GM12878 (cell line): ENCODE results near the gene ZG16B. TPM values are rescaled to one million over a fixed set of nuclear protein-coding genes. Genes with fewer than 3 reads are reported as not detected.

ENCODE experiments used
- ATAC-seq: fragments of 200-7000 bp; cut with Tn5 transposase; 3 replicates; pipeline ENCODE4 v1.9.1; 2020; ENCODE audit warnings: mild to moderate bottlenecking, moderate library complexity
- BruUV-seq: library from RNA; stranded (reverse); fragments of 400-500 nt; replicated peaks from 2 replicates; lab custom pipeline; 2021; lab: Mats Ljungman, UMichigan
- CTCF ChIA-PET: fragments of 300-600 bp; sonication (Branson Sonifier 250); formaldehyde crosslinking; extraction: SDS; loops from one replicate; lab custom pipeline; 2021; ENCODE audit warnings: inconsistent platforms; lab: Yijun Ruan, JAX
- POLR2A ChIA-PET: fragments of 350-600 bp; formaldehyde crosslinking; extraction: SDS; loops from one replicate; lab custom pipeline; 2021; ENCODE audit warnings: inconsistent platforms; lab: Charles Lee
- RAD21 ChIA-PET: fragments of 300-600 bp; sonication (Branson Sonifier 250); formaldehyde crosslinking; loops from one replicate; lab custom pipeline; 2023; ENCODE audit warnings: antibody characterized with exemption; ENCODE audit not compliant: unreplicated experiment; lab: Charles Lee
- SMC1A ChIA-PET: fragments of 300-600 bp; sonication (Branson Sonifier 250); formaldehyde crosslinking; loops from one replicate; lab custom pipeline; 2023; ENCODE audit not compliant: unreplicated experiment, uncharacterized antibody; lab: Charles Lee
- DNase-seq: peaks from one replicate; pipeline ENCODE4 v3.0.0-alpha.2; 2011; ENCODE audit warnings: low read depth, low spot score
- FAIRE-seq: peaks from 3 replicates; lab custom pipeline; 2011; peaks lifted over from hg19 to GRCh38; lab: Jason Lieb, UNC
- H2AFZ ChIP-seq: 2 replicates; pipeline ENCODE4 v1.6.0; 2011; ENCODE audit warnings: low read depth, low read length, control low read depth; ENCODE audit not compliant: control insufficient read depth
- H3K27ac ChIP-seq: 2 replicates; pipeline ENCODE4 v1.5.1; 2011; ENCODE audit warnings: control low read depth; ENCODE audit not compliant: control insufficient read depth, insufficient read depth
- H3K27me3 ChIP-seq, 2 experiments: replicated peaks in 1 of 2; 2 replicates each; pipeline versions ENCODE4 v1.6.0 to v1.6.1; 2011; ENCODE audit warnings: low read length in 1 of 2; ENCODE audit not compliant: control insufficient read depth in 2 of 2, insufficient read depth in 2 of 2
- H3K36me3 ChIP-seq, 2 experiments: 2 replicates each; pipeline ENCODE4 v1.5.1; 2011; ENCODE audit warnings: low read length in 1 of 2; ENCODE audit not compliant: control insufficient read depth in 2 of 2, insufficient read depth in 2 of 2
- H3K4me1 ChIP-seq: 2 replicates; pipeline ENCODE4 v1.6.1; 2011; ENCODE audit warnings: mild to moderate bottlenecking, low read length, moderate library complexity, mixed read lengths; ENCODE audit not compliant: control insufficient read depth, insufficient read depth
- H3K4me2 ChIP-seq: 2 replicates; pipeline ENCODE4 v1.6.0; 2011; ENCODE audit warnings: control low read depth; ENCODE audit not compliant: control insufficient read depth, insufficient read depth
- H3K4me3 ChIP-seq: fragments of 200-600 bp; sonication (generic); 2 replicates; pipeline ENCODE4 v1.5.1; 2016
- H3K79me2 ChIP-seq: 2 replicates; pipeline ENCODE4 v1.6.0; 2011; ENCODE audit warnings: low read length; ENCODE audit not compliant: control insufficient read depth, insufficient read depth
- H3K9ac ChIP-seq: 2 replicates; pipeline ENCODE4 v1.8.0; 2011; ENCODE audit warnings: low read length, control low read depth, mixed read lengths; ENCODE audit not compliant: control insufficient read depth, insufficient read depth
- H3K9me3 ChIP-seq: replicated peaks from 3 replicates; pipeline ENCODE4 v1.5.1; 2011; ENCODE audit warnings: mild to moderate bottlenecking, low read length; ENCODE audit not compliant: control insufficient read depth, insufficient read depth
- H4K20me1 ChIP-seq: 2 replicates; pipeline ENCODE4 v1.6.0; 2011; ENCODE audit not compliant: control insufficient read depth, insufficient read depth
- BCLAF1 ChIP-seq: fragments of 450-650 bp; IDR thresholded peaks from 2 replicates; pipeline ENCODE4 v1.6.1; 2017; ENCODE audit warnings: antibody characterized with exemption, mild to moderate bottlenecking, moderate library complexity
- BHLHE40 ChIP-seq, 2 experiments: fragments of 450-650 bp in 1 of 2; IDR thresholded peaks; 2 replicates each; pipeline ENCODE4 v1.6.1; 2011 to 2017; ENCODE audit warnings: low read depth in 2 of 2, borderline replicate concordance in 1 of 2, improper control_type of control experiment in 1 of 2, low read length in 1 of 2, mild to moderate bottlenecking in 1 of 2
- HSF1 ChIP-seq: fragments of 150-350 bp; IDR thresholded peaks from 2 replicates; pipeline ENCODE4 v1.6.1; 2014; ENCODE audit warnings: mild to moderate bottlenecking, low read depth, low read length
- NKRF ChIP-seq: fragments of 450-650 bp; conservative IDR thresholded peaks from 2 replicates; pipeline ENCODE4 v1.6.1; 2017; ENCODE audit warnings: mild to moderate bottlenecking, moderate library complexity
- NRF1 ChIP-seq: conservative IDR thresholded peaks from 2 replicates; pipeline ENCODE4 v1.6.1; 2011; ENCODE audit warnings: mild to moderate bottlenecking, low read depth, low read length, improper control_type of control experiment
- RAD51 ChIP-seq: fragments of 450-650 bp; IDR thresholded peaks from 2 replicates; pipeline ENCODE4 v1.6.1; 2016; ENCODE audit warnings: moderate library complexity, mild to moderate bottlenecking, inconsistent platforms
- REST ChIP-seq: IDR thresholded peaks from 2 replicates; pipeline ENCODE4 v1.6.1; 2012; ENCODE audit warnings: mild to moderate bottlenecking, low read depth, low read length
- RUNX3 ChIP-seq: IDR thresholded peaks from 2 replicates; pipeline ENCODE4 v1.6.1; 2012; ENCODE audit warnings: low read length, inconsistent platforms
- SMARCA5 ChIP-seq: fragments of 450-650 bp; IDR thresholded peaks from 2 replicates; pipeline ENCODE4 v1.6.1; 2017; ENCODE audit warnings: mild to moderate bottlenecking
- STAT1 ChIP-seq: fragments of 450-650 bp; conservative IDR thresholded peaks from 2 replicates; pipeline ENCODE4 v1.6.1; 2014; ENCODE audit warnings: antibody characterized with exemption, mild to moderate bottlenecking
- SUZ12 ChIP-seq: fragments of 200-600 bp; sonication (generic); IDR thresholded peaks from one replicate; pipeline ENCODE4 v1.6.1; 2018; ENCODE audit warnings: antibody characterized with exemption, mild to moderate bottlenecking; ENCODE audit not compliant: unreplicated experiment
- WGBS: methylation state at CpG from one replicate; pipeline ENCODE4 v1.1.6; 2016; ENCODE audit warnings: low lambda C conversion rate; ENCODE audit not compliant: insufficient replicate concordance, insufficient coverage; ENCODE audit errors: missing lambda C conversion rate; 5-methylcytosine and 5-hydroxymethylcytosine counted together
- in situ Hi-C: fragments of 300-500 bp; cut with MboI; formaldehyde crosslinking; loops from 9 replicates; pipeline ENCODE4 v1.14.3; 2018; ENCODE audit warnings: mixed read lengths
- intact Hi-C: fragments of 100-400 bp; cut with micrococcal nuclease; formaldehyde crosslinking; loops from one replicate; pipeline ENCODE4 v1.14.2; 2022; ENCODE audit not compliant: unreplicated experiment
- polyA plus RNA-seq, 11 experiments: library from polyadenylated mRNA; depleted of rRNA in 4 of 11; unstranded in 6 of 11; stranded (reverse) in 5 of 11; fragments of >200 nt; fragmentation: Nextera tagmentation in 4 of 11; fragmentation: Illumina TruSeq in 1 of 11; extraction: Ambion mirVana in 4 of 11; extraction: Trizol in 1 of 11; gene quantifications; 1 replicate in 1 of 11; 2 replicates in 10 of 11; pipeline versions ENCODE4 v1.2.1 to v1.2.3, GENCODE V29; 2011 to 2016; ENCODE audit warnings: inconsistent platforms in 2 of 11, missing spikeins in 2 of 11, low read depth in 1 of 11
- total RNA-seq, 4 experiments: library from RNA; depleted of rRNA in 3 of 4; stranded (reverse); fragments of >200 nt in 3 of 4; fragmentation: Illumina TruSeq in 1 of 4; extraction: Trizol in 1 of 4; gene quantifications; 2 replicates each; pipeline versions ENCODE4 v1.2.1 to v1.2.3, GENCODE V29; 2013 to 2021

ZG16B gene
- total and polyA plus RNA-seq, 10 of the 15 experiments (the other 5 are each of a cell fraction or from before 2014, with no cell fraction given): 1.00 to 11.6 (median 5.8) TPM

- no TSS peak for BruUV-seq
- no peak for FAIRE-seq
- no peak for TF ChIP-seq BCLAF1
- TF ChIP-seq REST: no peak
- no peak for TF ChIP-seq STAT1
- no peak for TF ChIP-seq RUNX3
- no peak for TF ChIP-seq NKRF
- TF ChIP-seq BHLHE40 (IDR thresholded peaks at IDR 0.05; ENCODE audit: borderline replicate concordance in 1 of 2, low read depth in 2 of 2, low read length in 1 of 2): no peak
- no peak for TF ChIP-seq SUZ12
- no peak for TF ChIP-seq RAD51
- no peak for TF ChIP-seq HSF1
- no peak for TF ChIP-seq SMARCA5
- no peak for TF ChIP-seq NRF1
Observed at GRCh38 chr16:2799205-2799858, 30.8 kb upstream of the ZG16B start.

More at GRCh38 chr16:2799205-2799858, 30.8 kb upstream of the ZG16B start:
- H3K9me3 ChIP-seq: no peaks in the 10 kb centered on the region
- DNase-seq (no peak), ATAC-seq (no peak)
- ChIA-PET CTCF (no interaction called here), POLR2A (no interaction called here), RAD21 (no interaction called here), SMC1A (no interaction called here)
- intact Hi-C loops: no loop called here
- no peaks in the 10 kb centered on the region for H3K79me2 ChIP-seq
- in situ Hi-C loops: no loop called here
- no peak overlapping the region for H3K4me3 ChIP-seq
- H4K20me1 ChIP-seq: no peaks in the 10 kb centered on the region
- no peak overlapping the region for H3K27ac ChIP-seq
- H3K9ac ChIP-seq: no peak overlapping the region
- H3K27me3 ChIP-seq: peaks cover 0 to 2% of the 10 kb centered on the region in 2 experiments; a peak in 2 of 4 replicates
- H3K4me1 ChIP-seq: no peaks in the 10 kb centered on the region
- H2AFZ ChIP-seq: no peak overlapping the region
- 46% methylated on average over 21 of the region's 21 CpGs for WGBS
- no peak overlapping the region for H3K4me2 ChIP-seq
- H3K36me3 ChIP-seq: no peaks in the 10 kb centered on the region
